Stimulated activated CD4-positive, alpha-beta T cell treated with anti-CD3 and anti-CD28 coated beads, Interleukin-15, amount 100 ng/mL, for 48 hours (primary cell): ENCODE data around the gene TOB2.

Experiments used
- DNase-seq, 2 donors: peaks; one replicate each; pipeline ENCODE4 v3.0.0-alpha.2; 2020; ENCODE audit warnings: low read depth in 2 of 2

Gene TOB2

GRCh38 chr22:41387341-41387740, 59.3 kb downstream of the TOB2 start:
- no peak for DNase-seq

DNA sequence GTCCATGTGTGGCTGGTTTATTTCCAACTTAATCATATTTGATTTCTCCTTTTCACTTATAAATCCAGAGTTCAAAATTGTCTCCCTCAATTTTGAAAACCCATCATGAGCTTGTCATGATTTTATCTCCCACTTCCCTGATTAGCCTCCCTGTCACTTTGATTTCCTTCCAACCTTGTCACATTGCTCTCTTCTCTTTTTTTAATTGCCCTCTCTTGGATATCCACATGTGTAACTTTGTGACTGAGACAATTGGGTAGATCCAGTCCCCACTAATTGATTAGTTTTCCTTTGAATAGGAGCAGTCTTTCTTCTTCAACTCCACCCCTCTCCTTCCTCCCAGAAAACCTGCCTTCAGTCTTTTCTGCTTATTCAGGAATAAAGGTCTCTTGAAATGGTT, 62.5 kb downstream of the TOB2 start:
- no peak for DNase-seq
